CMK (cell line): Measurements from ENCODE around the gene TNFSF11.

Source experiments
- DNase-seq: peaks from one replicate; pipeline ENCODE4 v3.0.0-alpha.2; 2010; ENCODE audit warnings: low read depth

The TNFSF11 gene

DNA sequence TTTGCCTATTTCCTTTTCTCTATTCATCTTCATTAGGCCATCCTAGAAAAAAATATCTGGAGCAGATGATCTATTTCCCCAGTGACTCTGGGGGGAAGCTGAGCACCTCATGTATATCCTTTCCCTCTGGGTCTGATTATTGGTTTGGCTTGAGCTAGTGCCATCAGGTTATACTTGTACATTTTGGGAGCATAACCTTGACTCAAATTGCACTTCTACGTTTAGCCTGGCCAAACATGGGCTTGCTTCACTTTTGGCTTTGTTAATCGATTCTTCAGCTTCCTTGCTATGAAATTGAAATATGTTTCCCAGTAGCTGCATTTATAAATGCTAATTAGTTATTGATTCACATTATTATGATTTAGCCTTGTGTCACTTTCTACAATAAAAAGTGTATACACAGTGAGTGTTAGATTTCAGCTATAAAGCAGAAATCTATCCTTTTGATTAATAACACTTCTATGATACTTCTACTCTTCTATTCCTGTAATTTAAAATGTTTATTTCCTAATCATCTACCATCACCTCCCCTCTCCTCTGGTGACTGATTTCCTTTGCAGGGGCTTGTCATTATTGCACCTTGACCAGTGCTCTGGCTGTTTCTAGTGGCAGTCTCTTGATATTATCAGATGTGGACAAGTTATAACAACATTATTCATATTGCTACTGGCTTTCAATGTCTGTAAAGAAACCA is 37.3 kb downstream of the TNFSF11 start:
- no peak for DNase-seq

DNA sequence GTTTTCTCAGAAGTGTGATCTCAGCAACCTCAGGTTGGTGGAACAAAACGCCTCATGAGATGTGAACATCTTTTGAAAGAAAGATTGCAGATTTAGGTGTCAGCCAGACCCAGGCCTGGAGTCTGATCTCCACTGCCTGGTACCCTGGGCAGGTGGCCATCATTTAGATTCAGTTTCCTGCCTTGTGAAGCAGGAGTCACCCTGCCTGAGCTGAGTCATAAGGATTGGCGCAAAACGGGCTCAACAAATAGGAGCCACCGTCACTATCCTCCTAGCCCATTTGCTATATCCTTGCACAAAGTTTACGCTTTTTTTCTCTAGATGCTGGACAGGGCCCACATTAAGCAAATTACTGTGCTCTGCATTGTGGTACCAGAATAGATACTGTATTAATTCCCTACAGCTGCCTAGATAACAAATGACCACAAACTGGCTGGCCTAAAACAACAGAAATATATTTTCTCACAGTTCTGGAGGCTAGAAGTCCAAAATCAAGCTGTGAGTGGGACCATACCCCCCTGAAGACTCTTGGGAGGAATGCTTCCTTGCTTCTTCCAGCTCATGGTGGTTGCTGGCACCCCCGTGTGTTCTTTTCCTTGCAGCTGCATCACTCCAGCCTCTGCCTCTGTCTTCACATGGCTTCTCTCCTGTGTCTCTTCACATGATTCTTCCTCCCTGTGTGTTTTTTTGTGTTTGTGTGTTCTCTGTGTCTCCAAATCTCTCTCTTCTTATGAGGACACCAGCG is 38.2 kb downstream of the TNFSF11 start:
- DNase-seq = no peak

- DNase-seq = no peak
These were observed 40.6 kb downstream of the TNFSF11 start for GRCh38 chr13:42614436-42615035.

GRCh38 chr13:42615691-42616090 is 41.7 kb downstream of the TNFSF11 start:
- no peak for DNase-seq

- no peak for DNase-seq
These were observed 43.3 kb downstream of the TNFSF11 start for GRCh38 chr13:42617221-42617620.

DNA sequence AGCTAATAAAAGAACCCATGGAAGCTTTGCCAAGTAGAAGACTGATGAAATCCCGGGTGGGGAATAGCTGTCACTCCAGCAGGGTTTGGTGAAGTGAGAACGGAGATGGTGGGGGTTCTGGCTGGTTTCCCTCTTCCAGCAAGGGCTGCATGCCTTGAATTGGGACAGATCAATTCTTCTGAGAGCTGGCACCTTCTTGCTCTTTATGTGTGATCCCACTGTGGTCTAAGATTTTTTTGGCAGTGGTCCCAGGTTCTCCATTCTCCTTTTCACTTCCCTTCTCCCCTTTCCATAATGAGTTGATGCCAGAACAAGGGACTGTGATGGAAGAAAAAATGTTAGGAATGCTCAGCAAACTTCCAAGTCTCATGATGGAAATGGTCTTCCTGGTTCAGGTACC is 50.0 kb downstream of the TNFSF11 start:
- no peak for DNase-seq

GRCh38 chr13:42625611-42626010 is 51.7 kb downstream of the TNFSF11 start:
- no peak for DNase-seq

DNA sequence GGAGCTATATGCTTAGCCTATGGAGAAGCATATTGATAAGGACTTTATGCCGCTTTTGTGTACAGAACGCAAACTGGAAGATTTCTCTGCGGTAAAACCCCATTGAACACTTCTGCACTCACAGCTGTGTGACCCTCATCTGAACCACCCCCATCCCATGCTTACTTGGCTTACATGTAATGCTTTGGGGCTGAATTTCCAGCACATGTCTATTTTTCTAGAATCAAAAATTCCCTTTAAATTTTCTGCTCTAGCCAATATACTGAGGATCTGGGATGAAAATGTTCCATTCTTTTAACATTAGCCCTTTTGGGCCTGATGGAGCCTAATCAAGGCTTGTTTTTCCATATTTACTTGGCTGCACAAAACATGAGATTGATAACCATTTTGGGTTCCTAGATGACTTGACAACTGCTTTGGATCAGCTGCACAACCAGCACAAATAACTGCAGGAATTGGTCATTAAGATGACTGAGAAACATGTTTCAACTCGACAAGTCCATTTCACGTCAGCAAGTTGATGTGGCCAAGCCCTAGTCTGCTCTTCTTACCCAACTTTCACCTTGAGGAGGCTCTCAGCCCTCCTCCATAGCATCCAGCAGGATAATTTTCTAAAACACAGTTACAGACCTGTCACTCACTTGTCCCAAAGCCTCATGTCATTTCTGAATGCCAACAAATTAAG is 52.4 kb downstream of the TNFSF11 start:
- DNase-seq = no peak

DNA sequence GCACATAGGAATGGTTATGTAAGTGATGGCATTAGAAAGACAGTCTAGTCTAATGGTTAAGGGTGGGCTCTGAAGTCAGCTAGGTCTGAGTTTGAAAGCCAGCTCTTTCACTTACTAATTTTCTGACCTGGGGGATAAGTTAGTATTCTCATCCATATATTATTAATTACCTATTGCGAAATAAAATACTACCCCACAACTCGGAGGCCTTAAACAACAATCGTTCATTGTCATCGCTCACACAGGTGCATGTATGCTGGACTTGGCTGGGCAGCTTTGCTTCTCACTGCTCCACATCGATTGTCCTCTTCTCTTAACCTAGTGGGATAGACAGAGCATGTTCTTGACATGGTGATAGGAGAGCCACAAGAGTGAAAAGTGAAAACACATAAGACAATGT is 54.7 kb downstream of the TNFSF11 start:
- DNase-seq = no peak

- no peak for DNase-seq
These were observed 57.2 kb downstream of the TNFSF11 start for GRCh38 chr13:42631181-42631580.

GRCh38 chr13:42633495-42633894 is 59.5 kb downstream of the TNFSF11 start:
- no peak for DNase-seq

DNA sequence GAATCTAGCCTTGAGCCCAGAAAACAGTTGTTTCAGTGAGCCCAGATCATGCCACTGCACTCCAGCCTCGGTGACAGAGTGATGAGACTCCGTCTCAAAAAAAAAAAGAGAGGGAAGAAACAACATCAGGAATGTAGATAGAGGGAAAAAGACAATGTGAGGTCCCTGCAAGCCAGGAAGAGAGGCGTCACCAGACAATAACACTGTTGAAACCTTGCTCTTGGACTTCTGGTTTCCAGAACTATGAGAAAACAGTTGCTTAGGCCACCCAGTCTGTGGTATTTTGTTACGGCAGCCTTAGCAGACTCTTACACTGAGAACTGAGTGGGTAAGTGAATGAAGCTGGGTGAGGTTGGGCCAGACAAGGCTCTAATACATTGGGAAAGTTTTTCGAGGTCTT is 64.1 kb downstream of the TNFSF11 start:
- no peak for DNase-seq

GRCh38 chr13:42638886-42639285 is 64.9 kb downstream of the TNFSF11 start:
- DNase-seq = no peak

- DNase-seq = no peak
These were observed 69.1 kb downstream of the TNFSF11 start for GRCh38 chr13:42643076-42643475.

DNA sequence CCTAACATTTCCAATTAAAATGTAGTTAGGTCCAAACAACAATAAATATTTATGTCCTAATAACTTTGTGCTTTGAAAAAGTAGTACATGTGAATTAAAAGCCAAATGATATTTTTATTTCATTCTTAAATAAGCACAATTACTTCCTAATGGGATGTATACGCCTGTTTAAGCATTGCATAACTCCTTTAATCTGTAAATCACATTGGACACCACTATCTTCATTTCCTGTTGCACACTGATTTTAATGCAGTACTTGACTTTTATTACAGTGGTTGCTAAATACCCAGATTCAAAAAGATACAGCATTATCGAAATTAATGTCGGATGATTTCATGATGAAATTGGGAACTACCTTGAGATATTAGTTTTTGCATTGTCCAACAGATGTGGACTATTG is 70.9 kb downstream of the TNFSF11 start:
- no peak for DNase-seq

GRCh38 chr13:42645717-42646116 is 71.8 kb downstream of the TNFSF11 start:
- DNase-seq = no peak

DNA sequence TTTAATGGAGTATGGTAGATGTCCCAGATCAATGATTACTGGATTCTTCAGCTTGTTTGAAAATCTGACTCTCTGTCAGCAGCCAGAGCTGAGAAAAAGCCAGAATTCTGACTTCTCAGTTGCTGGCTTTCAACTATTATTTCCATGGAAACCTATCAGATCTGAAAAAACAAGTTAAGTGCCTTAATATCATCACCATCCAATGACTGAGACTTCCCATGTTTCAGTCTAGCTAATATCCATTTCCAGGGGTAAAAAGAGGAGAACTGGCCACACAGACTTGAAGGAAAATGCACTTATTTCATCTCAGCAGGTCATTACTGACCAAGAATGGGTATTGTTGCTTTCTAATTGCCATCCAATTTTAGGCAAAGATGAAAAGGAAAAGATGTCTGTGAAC is 75.2 kb downstream of the TNFSF11 start:
- no peak for DNase-seq

DNA sequence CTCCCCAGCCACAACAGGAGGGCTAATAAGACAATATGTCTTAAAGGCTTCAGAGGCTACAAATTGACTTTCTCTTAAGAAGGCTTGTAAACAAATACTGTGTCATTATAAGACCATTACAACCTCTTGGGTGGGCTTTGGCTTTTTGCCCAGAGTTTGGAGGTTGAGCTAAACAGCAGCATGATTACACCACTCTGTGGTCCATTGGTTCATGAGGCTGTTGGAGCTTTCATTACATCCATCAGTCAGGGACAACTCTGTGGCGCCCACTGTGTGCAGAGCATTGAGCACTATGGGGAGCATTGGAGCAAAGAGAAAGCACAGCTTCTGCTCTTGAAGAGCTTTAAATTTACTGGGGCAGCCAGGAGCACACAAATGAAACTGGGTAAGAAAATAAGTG is 75.9 kb downstream of the TNFSF11 start:
- DNase-seq = no peak

DNA sequence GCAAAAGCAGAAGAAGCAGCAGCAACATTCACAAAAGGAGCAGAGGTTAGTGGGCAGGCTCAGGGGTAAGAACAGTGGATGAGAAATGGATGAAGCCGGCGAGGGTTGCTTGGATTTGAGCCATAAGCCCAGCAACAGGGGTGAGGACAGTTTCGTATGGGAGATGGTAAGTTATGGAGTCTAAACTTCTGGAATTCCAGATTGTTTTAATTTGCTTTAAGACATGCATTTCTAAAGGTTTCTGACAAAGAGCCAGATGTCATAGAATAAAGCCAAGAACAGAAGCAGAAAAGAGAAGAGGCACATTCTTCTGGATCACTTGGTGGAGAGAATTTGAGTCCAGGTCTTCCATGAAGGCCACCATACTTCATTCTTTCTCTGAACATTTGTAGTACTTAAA is 76.6 kb downstream of the TNFSF11 start:
- DNase-seq = no peak

GRCh38 chr13:42651936-42652641 is 78.1 kb downstream of the TNFSF11 start:
- DNase-seq = no peak

DNA sequence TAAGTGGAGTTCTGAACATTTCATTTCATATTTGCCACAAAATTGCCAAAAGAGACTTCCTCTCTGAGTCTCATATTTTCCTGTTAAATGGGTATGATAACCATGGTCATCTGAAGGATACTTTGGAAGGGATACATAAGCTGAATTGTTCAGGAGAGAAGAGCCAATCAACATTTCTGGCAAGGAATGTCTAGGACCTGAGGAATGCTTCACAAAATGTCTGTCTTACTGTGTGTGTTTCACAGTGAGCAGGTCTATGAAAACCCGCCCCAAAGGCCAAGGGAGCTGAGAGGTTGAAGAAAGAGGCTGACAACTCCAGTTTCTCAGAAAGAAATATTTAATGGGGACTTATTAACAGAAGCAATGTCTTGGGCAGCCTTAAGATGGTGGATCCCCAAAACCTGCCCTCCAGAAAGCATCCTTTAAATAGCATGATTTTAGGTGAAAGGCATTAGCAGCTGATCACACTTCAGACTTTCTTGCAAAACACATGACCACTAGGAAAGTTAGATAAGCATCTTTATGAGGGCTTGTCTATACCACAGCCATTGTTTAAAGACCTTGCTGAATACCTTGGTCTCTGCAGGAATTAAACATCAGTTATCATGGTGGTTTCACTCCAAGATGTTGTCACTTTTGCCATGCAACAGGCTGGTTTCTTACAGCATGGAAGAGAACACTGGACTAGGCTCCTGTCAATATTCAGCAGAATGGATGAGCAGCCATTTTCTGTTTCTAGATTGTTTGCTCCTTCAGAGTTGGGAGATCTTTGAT is 78.9 kb downstream of the TNFSF11 start:
- DNase-seq = no peak
